GM21381 (cell line): ENCODE data around the gene PPP1R3E.

Source experiments
- ATAC-seq: cut with Tn5 transposase; IDR thresholded peaks from one replicate; pipeline ENCODE4 v1.9.1; 2021; ENCODE audit warnings: mild to moderate bottlenecking, moderate library complexity; ENCODE audit not compliant: unreplicated experiment

Gene PPP1R3E

DNA sequence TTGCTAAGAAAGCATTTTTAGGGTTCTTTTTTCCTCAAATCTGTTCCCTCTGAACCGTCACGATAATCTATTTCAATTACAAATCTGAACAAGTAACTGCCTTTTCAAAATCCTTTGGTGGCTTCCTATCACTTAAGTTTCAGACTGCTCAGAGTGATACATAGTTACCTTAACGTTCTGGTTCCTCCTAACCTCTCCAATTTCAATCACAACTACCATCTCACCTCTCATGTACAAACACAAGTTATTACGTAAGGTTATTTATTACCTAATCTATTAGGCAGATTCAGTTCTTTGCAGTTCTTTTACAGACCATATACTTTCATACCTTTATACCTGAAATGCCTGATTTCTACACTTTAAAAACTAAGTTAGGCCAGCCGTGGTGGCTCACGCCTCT lies 52.8 kb downstream of the PPP1R3E start:
- no peak for ATAC-seq

DNA sequence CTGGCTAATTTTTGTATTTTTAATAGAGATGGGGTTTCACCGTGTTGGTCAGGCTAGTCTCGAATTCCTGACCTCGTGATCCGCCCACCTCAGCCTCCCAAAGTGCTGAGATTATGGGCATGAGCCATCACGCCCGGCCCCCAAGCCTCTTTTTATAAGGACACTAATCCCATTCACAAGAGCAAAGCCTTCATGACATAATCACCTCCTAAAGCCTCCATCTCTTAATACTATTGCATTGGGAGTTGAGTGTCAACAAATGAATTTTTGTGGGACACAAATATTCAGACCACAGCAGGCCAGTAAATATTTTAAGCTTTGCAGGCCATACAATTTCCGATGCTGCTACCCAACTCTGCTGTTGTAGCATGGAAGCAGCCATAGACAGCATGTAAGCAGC lies 54.1 kb downstream of the PPP1R3E start:
- ATAC-seq, result no peak
